ENCODE results near the gene SNF8.

- TF ChIP-seq CTCF (IDR thresholded peaks at IDR 0.05; ENCODE audit: low read depth, low read length) (no peak), POLR2A (IDR thresholded peaks at IDR 0.05; ENCODE audit: extremely low read depth, insufficient read length) (no peak)
These were observed 34.3 kb downstream of the SNF8 start for GRCh38 chr17:48910370-48910769.
